AG04450 (cell line): ENCODE results near the gene INAFM2. TPM values are rescaled to one million over a fixed set of nuclear protein-coding genes. Genes with fewer than 3 reads are reported as not detected.

ENCODE experiments used
- CTCF ChIA-PET: fragments of 300-600, 350-600 bp; formaldehyde crosslinking; extraction: SDS; loops from one replicate; lab custom pipeline; 2022; ENCODE audit warnings: antibody characterized with exemption, inconsistent platforms; lab: Charles Lee
- POLR2A ChIA-PET: fragments of 350-600 bp; formaldehyde crosslinking; extraction: SDS; loops from one replicate; lab custom pipeline; 2021; ENCODE audit warnings: antibody characterized with exemption, inconsistent platforms; lab: Yijun Ruan, JAX
- DNase-seq: peaks from one replicate; pipeline ENCODE4 v3.0.0-alpha.2; 2011; ENCODE audit warnings: low read depth, low spot score
- H3K27ac ChIP-seq: one replicate; pipeline ENCODE4 v1.5.1; 2012; ENCODE audit warnings: low read depth, low read length, control low read depth
- H3K27me3 ChIP-seq: one replicate; pipeline ENCODE4 v1.6.0; 2012; ENCODE audit warnings: low read length; ENCODE audit not compliant: control insufficient read depth, insufficient read depth
- H3K4me3 ChIP-seq: 2 replicates; pipeline ENCODE4 v1.5.1; 2011; ENCODE audit warnings: mild to moderate bottlenecking, low read depth, low read length, control low read depth
- H3K9me3 ChIP-seq: 2 replicates; pipeline ENCODE4 v1.5.1; 2012; ENCODE audit warnings: low read length; ENCODE audit not compliant: control insufficient read depth, insufficient read depth
- CTCF ChIP-seq: IDR thresholded peaks from 2 replicates; pipeline ENCODE4 v1.5.1; 2011; ENCODE audit warnings: low read depth, low read length, control low read depth, inconsistent platforms
- polyA plus RNA-seq: library from polyadenylated mRNA; depleted of rRNA; stranded (reverse); fragments of >200 nt; gene quantifications from 2 replicates; pipeline ENCODE4 v1.2.3, GENCODE V29; 2011

INAFM2 gene
- polyA plus RNA-seq, 1 experiment: 11.4 TPM

- Histone ChIP-seq H3K27me3 (no peaks in the 10 kb centered on the region), H3K9me3 (no peaks in the 10 kb centered on the region), H3K4me3 (no peak overlapping the region), H3K27ac (no peak overlapping the region)
- ChIA-PET POLR2A (interaction anchor here (1.3 to 7.6 kb wide), 2 partner anchors 9 to 13 kb away, joined by 5 to 101 read pairs; partner anchors contain the start of gene CCDC9B), CTCF (interaction anchor here (2.3 kb wide), 1 partner anchor 13 kb away, joined by 10 read pairs; no protein-coding TSS in a partner anchor)
- no peak for DNase-seq
- TF ChIP-seq CTCF: no peak
Measured at GRCh38 chr15:40331026-40331425, 7.5 kb downstream of the INAFM2 start.

GRCh38 chr15:40331637-40332036 is 8.1 kb downstream of the INAFM2 start:
- H3K27me3 ChIP-seq: no peaks in the 10 kb centered on the region
- CTCF ChIA-PET: interaction anchor here (1.0 to 2.3 kb wide), 4 partner anchors 9 to 115 kb away, joined by 3 to 10 read pairs (median 6); no protein-coding TSS in a partner anchor
- H3K27ac ChIP-seq: no peak overlapping the region
- no peak for TF ChIP-seq CTCF
- H3K4me3 ChIP-seq: no peak overlapping the region
- H3K9me3 ChIP-seq: no peaks in the 10 kb centered on the region
- DNase-seq: no peak
- POLR2A ChIA-PET: interaction anchor here (1.3 to 7.6 kb wide), 2 partner anchors 8 to 13 kb away, joined by 5 to 101 read pairs; partner anchors contain the start of gene CCDC9B

GRCh38 chr15:40332113-40332781 is 8.8 kb downstream of the INAFM2 start:
- DNase-seq: no peak
- Histone ChIP-seq H3K27ac (no peak overlapping the region), H3K27me3 (no peaks in the 10 kb centered on the region), H3K9me3 (no peaks in the 10 kb centered on the region), H3K4me3 (no peak overlapping the region)
- CTCF ChIA-PET: interaction anchor here (0.8 to 2.3 kb wide), 5 partner anchors 9 to 115 kb away, joined by 3 to 10 read pairs (median 4); no protein-coding TSS in a partner anchor
- POLR2A ChIA-PET: interaction anchor here (1.5 kb wide), 1 partner anchor 73 kb away, joined by 4 read pairs; the partner anchor contains the start of gene IVD
- no peak for TF ChIP-seq CTCF

- CTCF ChIA-PET: interaction anchor here (1.2 to 8.6 kb wide), 2 partner anchors 10 to 13 kb away, joined by 4 to 85 read pairs; partner anchors contain the start of gene INAFM2
- POLR2A ChIA-PET: no interaction called here
- no peak for TF ChIP-seq CTCF
- Histone ChIP-seq H3K9me3 (no peaks in the 10 kb centered on the region), H3K27me3 (no peaks in the 10 kb centered on the region), H3K4me3 (no peak overlapping the region), H3K27ac (peak overlapping the region; percentile 73)
- DNase-seq: no peak
Measured at GRCh38 chr15:40333922-40334492, 10.5 kb downstream of the INAFM2 start.
